Measurements from ENCODE around the gene NDUFS5. TPM values are rescaled to one million over a fixed set of nuclear protein-coding genes. Genes with fewer than 3 reads are reported as not detected.

Gene NDUFS5
- total and polyA plus RNA-seq, 10 of the 15 experiments (the other 5 are each of a cell fraction or from before 2014, with no cell fraction given) = 240 to 1,578 (median 831) TPM

DNA sequence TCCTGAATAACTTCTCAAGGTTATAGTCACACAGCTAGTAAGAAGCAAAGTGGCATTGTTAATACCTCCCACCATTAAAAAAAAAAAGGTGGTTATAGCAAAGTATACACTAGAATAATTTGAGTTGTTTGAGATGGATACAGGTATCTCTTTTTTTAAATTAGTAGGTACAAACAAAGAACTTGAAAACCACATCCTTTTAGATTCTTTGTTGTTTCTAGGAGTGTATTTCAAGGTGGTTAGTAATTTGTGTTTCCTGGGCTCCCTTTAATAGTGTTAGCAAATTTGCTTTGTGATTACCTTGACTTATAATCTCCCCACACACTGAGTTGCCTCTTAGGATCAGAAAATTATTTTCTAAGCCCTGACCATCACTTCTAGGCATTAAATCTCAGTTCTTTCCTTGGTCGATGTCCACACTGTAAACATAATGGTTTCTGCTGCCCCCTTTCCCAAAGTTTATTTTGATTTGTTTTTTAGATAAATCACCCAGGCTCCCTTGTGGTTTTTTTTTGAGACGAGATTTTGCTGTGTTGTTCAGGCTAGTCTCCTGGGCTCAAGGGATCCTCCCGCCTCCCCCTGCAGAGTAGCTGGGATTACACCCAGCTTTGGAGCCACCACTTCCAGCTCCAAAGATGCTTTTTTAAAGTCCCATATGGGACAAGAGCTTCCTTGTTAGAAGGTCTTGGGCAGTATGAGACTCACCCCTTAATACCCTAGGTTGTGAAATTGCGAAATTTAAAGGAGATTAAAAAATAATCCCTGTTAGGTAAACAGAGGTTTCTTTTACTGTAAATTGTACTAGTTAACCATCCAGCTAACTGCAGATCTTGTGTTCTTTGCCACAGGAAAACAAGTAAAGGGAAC, 28.9 kb upstream of the NDUFS5 start:
- CTCF ChIA-PET = interaction anchor here (1.0 to 1.5 kb wide), 3 partner anchors 9 to 95 kb away, joined by 4 to 6 read pairs (median 4); no protein-coding TSS in a partner anchor
- 71% methylated on average over 4 of the region's 4 CpGs for WGBS (ENCODE audit: insufficient coverage, insufficient replicate concordance, low lambda C conversion rate, missing lambda C conversion rate)
- FAIRE-seq (no peak), DNase-seq (ENCODE audit: low read depth, low spot score) (no peak), ATAC-seq (no peak)
- in situ Hi-C loops (cut with MboI) (no loop called here), intact Hi-C loops (cut with micrococcal nuclease; ENCODE audit: unreplicated experiment) (no loop called here)
- Histone ChIP-seq H3K27ac (ENCODE audit: control insufficient read depth, insufficient read depth) (no peak overlapping the region), H3K79me2 (ENCODE audit: control insufficient read depth, insufficient read depth, low read length) (peaks cover 60% of the 10 kb centered on the region), H3K4me1 (ENCODE audit: control insufficient read depth, insufficient read depth, low read length) (no peaks in the 10 kb centered on the region), H3K4me3 (no peak overlapping the region; the same call in 1 of the 2 replicates), H2AFZ (ENCODE audit: control insufficient read depth, low read depth, low read length) (no peak overlapping the region), H3K4me2 (ENCODE audit: control insufficient read depth, insufficient read depth) (no peak overlapping the region; the same call in 1 of the 2 replicates), H4K20me1 (ENCODE audit: control insufficient read depth, insufficient read depth) (no peaks in the 10 kb centered on the region), H3K27me3 (replicated peaks in 1 of 2; ENCODE audit: control insufficient read depth in 2 of 2, insufficient read depth in 2 of 2, low read length in 1 of 2) (no peaks in the 10 kb centered on the region), H3K36me3 (ENCODE audit: control insufficient read depth in 2 of 2, insufficient read depth in 2 of 2, low read length in 1 of 2) (peaks cover 7 to 34% of the 10 kb centered on the region in 2 experiments), H3K9ac (ENCODE audit: control insufficient read depth, insufficient read depth, low read length) (no peak overlapping the region), H3K9me3 (replicated peaks; ENCODE audit: control insufficient read depth, insufficient read depth, low read length) (no peaks in the 10 kb centered on the region)
- POLR2A ChIA-PET = interaction anchor here (2.0 kb wide), 1 partner anchor 29 kb away, joined by 10 read pairs; the partner anchor contains the start of gene NDUFS5
- SMC1A ChIA-PET (ENCODE audit: uncharacterized antibody, unreplicated experiment) = interaction anchor here (0.7 to 3.0 kb wide), 3 partner anchors 13 to 56 kb away, joined by 3 to 10 read pairs (median 4); partner anchors contain the start of gene NDUFS5
- BruUV-seq (replicated peaks) = no TSS peak
- RAD21 ChIA-PET (ENCODE audit: unreplicated experiment) = interaction anchor here (1.3 kb wide), 1 partner anchor 29 kb away, joined by 3 read pairs; the partner anchor contains the start of gene NDUFS5
- TF ChIP-seq SP1 (IDR thresholded peaks at IDR 0.05; ENCODE audit: low read depth, low read length) (no peak), TCF12 (IDR thresholded peaks at IDR 0.05; ENCODE audit: low read depth, low read length) (no peak), MYB (IDR thresholded peaks at IDR 0.05; ENCODE audit: borderline replicate concordance, low read depth, low read length) (no peak)
- TF ChIP-seq, protein P1, sequence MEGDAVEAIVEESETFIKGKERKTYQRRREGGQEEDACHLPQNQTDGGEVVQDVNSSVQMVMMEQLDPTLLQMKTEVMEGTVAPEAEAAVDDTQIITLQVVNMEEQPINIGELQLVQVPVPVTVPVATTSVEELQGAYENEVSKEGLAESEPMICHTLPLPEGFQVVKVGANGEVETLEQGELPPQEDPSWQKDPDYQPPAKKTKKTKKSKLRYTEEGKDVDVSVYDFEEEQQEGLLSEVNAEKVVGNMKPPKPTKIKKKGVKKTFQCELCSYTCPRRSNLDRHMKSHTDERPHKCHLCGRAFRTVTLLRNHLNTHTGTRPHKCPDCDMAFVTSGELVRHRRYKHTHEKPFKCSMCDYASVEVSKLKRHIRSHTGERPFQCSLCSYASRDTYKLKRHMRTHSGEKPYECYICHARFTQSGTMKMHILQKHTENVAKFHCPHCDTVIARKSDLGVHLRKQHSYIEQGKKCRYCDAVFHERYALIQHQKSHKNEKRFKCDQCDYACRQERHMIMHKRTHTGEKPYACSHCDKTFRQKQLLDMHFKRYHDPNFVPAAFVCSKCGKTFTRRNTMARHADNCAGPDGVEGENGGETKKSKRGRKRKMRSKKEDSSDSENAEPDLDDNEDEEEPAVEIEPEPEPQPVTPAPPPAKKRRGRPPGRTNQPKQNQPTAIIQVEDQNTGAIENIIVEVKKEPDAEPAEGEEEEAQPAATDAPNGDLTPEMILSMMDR (IDR thresholded peaks at IDR 0.05 in 2 of 3, conservative IDR thresholded peaks at IDR 0.05 in 1 of 3; ENCODE audit: control insufficient read depth in 2 of 3, extremely low read depth in 1 of 3, insufficient read depth in 1 of 3, low read depth in 3 of 3, low read length in 3 of 3) = no peak
- TF ChIP-seq, protein P2, sequence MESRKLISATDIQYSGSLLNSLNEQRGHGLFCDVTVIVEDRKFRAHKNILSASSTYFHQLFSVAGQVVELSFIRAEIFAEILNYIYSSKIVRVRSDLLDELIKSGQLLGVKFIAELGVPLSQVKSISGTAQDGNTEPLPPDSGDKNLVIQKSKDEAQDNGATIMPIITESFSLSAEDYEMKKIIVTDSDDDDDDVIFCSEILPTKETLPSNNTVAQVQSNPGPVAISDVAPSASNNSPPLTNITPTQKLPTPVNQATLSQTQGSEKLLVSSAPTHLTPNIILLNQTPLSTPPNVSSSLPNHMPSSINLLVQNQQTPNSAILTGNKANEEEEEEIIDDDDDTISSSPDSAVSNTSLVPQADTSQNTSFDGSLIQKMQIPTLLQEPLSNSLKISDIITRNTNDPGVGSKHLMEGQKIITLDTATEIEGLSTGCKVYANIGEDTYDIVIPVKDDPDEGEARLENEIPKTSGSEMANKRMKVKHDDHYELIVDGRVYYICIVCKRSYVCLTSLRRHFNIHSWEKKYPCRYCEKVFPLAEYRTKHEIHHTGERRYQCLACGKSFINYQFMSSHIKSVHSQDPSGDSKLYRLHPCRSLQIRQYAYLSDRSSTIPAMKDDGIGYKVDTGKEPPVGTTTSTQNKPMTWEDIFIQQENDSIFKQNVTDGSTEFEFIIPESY (IDR thresholded peaks at IDR 0.05) = no peak
